CD14-positive monocyte (primary cell): ENCODE measurements around the gene COCH. TPM values are rescaled to one million over a fixed set of nuclear protein-coding genes. Genes with fewer than 3 reads are reported as not detected.
"Not testable (repeated sequence)": the region's sequence is repeated elsewhere in the genome, so short reads cannot be mapped to it uniquely, and the experiment has no call there.

Experiments
- DNase-seq, 3 donors: peaks; one replicate each; pipeline ENCODE4 v3.0.0-alpha.2; 2011 to 2022
- H2AFZ ChIP-seq: 2 replicates; pipeline ENCODE4 v1.6.0; 2012; ENCODE audit warnings: mild to moderate bottlenecking, low read depth, low read length, inconsistent platforms; ENCODE audit not compliant: insufficient read depth, poor library complexity, severe bottlenecking
- H3K27ac ChIP-seq, 2 donors: 1 replicate in 1 of 2; 2 replicates in 1 of 2; pipeline ENCODE4 v1.5.1; 2012 to 2013; ENCODE audit warnings: low read length in 2 of 2, control low read depth in 1 of 2, inconsistent platforms in 1 of 2, low read depth in 1 of 2, mild to moderate bottlenecking in 1 of 2
- H3K27me3 ChIP-seq, 2 donors: one replicate each; pipeline versions ENCODE4 v1.6.0 to v1.6.1; 2011 to 2013; ENCODE audit warnings: low read length in 2 of 2; ENCODE audit not compliant: control insufficient read depth in 2 of 2, insufficient read depth in 2 of 2
- H3K36me3 ChIP-seq, 2 donors: replicated peaks in 1 of 2; 1 replicate in 1 of 2; 2 replicates in 1 of 2; pipeline versions ENCODE4 v1.5.1 to v1.6.1; 2012 to 2013; ENCODE audit warnings: low read length in 2 of 2, control low read depth in 1 of 2, inconsistent platforms in 1 of 2, mild to moderate bottlenecking in 1 of 2; ENCODE audit not compliant: insufficient read depth in 2 of 2, control insufficient read depth in 1 of 2
- H3K4me1 ChIP-seq, 2 donors: 1 replicate in 1 of 2; 2 replicates in 1 of 2; pipeline versions ENCODE4 v1.5.1 to v1.6.1; 2012 to 2013; ENCODE audit warnings: low read length in 2 of 2, control low read depth in 1 of 2, inconsistent platforms in 1 of 2, mild to moderate bottlenecking in 1 of 2, moderate library complexity in 1 of 2; ENCODE audit not compliant: insufficient read depth in 2 of 2, control insufficient read depth in 1 of 2
- H3K4me2 ChIP-seq: replicated peaks from 2 replicates; pipeline ENCODE3; 2012; ENCODE audit warnings: low read length, moderate library complexity, mild to moderate bottlenecking; ENCODE audit not compliant: poor library complexity, severe bottlenecking; ENCODE audit errors: extremely low read depth
- H3K4me3 ChIP-seq, 3 experiments: fragments of 200-600 bp in 1 of 3; sonication (generic) in 1 of 3; replicated peaks in 1 of 3; 1 replicate in 2 of 3; 2 replicates in 1 of 3; pipeline ENCODE4 v1.5.1; 2011 to 2013; ENCODE audit warnings: low read length in 3 of 3, mild to moderate bottlenecking in 3 of 3, control low read depth in 2 of 3, low read depth in 2 of 3, inconsistent platforms in 1 of 3, moderate library complexity in 1 of 3
- H3K79me2 ChIP-seq: 2 replicates; pipeline ENCODE4 v1.6.0; 2012; ENCODE audit warnings: mild to moderate bottlenecking, control low read depth, inconsistent platforms, low read length, moderate library complexity; ENCODE audit not compliant: insufficient read depth
- H3K9ac ChIP-seq: 2 replicates; pipeline ENCODE4 v1.6.0; 2017; ENCODE audit warnings: low read length, mild to moderate bottlenecking; ENCODE audit not compliant: insufficient read depth, poor library complexity, severe bottlenecking
- H3K9me3 ChIP-seq, 2 donors: replicated peaks in 1 of 2; 1 replicate in 1 of 2; 2 replicates in 1 of 2; pipeline versions ENCODE4 v1.5.1 to v1.6.1; 2012 to 2013; ENCODE audit warnings: low read length in 2 of 2, control low read depth in 1 of 2; ENCODE audit not compliant: control insufficient read depth in 1 of 2, insufficient read depth in 1 of 2
- H4K20me1 ChIP-seq: 2 replicates; pipeline ENCODE4 v1.6.0; 2012; ENCODE audit warnings: mild to moderate bottlenecking, low read length, control low read depth, moderate library complexity; ENCODE audit not compliant: insufficient read depth
- H3K27ac Mint-ChIP-seq, 7 donors: one replicate each; pipeline ENCODE4 v1.8.0; 2020; ENCODE audit warnings: mild to moderate bottlenecking in 7 of 7, mixed read lengths in 7 of 7, moderate library complexity in 6 of 7, inconsistent platforms in 2 of 7
- H3K27me3 Mint-ChIP-seq, 3 donors: one replicate each; pipeline ENCODE4 v1.8.0; 2021 to 2022; ENCODE audit warnings: low read depth in 3 of 3, mild to moderate bottlenecking in 3 of 3, mixed read lengths in 3 of 3, moderate library complexity in 3 of 3, inconsistent platforms in 1 of 3
- H3K36me3 Mint-ChIP-seq, 2 donors: one replicate each; pipeline ENCODE4 v1.8.0; 2020; ENCODE audit warnings: mixed read lengths in 2 of 2, inconsistent platforms in 1 of 2, mild to moderate bottlenecking in 1 of 2
- H3K4me1 Mint-ChIP-seq: one replicate; pipeline ENCODE4 v1.8.0; 2020; ENCODE audit warnings: mild to moderate bottlenecking, mixed read lengths
- H3K4me3 Mint-ChIP-seq, 2 donors: one replicate each; pipeline ENCODE4 v1.8.0; 2020; ENCODE audit warnings: mild to moderate bottlenecking in 2 of 2, mixed read lengths in 2 of 2, moderate library complexity in 1 of 2
- H3K9me3 Mint-ChIP-seq, 7 donors: one replicate each; pipeline ENCODE4 v1.8.0; 2020 to 2022; ENCODE audit warnings: mixed read lengths in 7 of 7, mild to moderate bottlenecking in 6 of 7, moderate library complexity in 6 of 7, inconsistent platforms in 2 of 7
- CTCF ChIP-seq: fragments of 200-600 bp; IDR thresholded peaks from one replicate; pipeline ENCODE4 v1.8.0; 2022; ENCODE audit warnings: antibody characterized with exemption, mild to moderate bottlenecking
- WGBS: methylation state at CpG from one replicate; pipeline ENCODE4 v1.1.5; 2013; ENCODE audit warnings: missing lambda C conversion rate; ENCODE audit not compliant: insufficient coverage; 5-methylcytosine and 5-hydroxymethylcytosine counted together
- intact Hi-C, 2 donors: fragments of 100-400 bp; cut with micrococcal nuclease; formaldehyde crosslinking; loops; one replicate each; pipeline versions ENCODE4 v1.15.0 to v1.15.1; 2023
- polyA plus RNA-seq, 3 donors: library from polyadenylated mRNA; depleted of rRNA in 1 of 3; unstranded in 2 of 3; stranded (reverse) in 1 of 3; fragments of 300-500 nt in 2 of 3; fragments of >200 nt in 1 of 3; fragmentation: Illumina TruSeq in 2 of 3; gene quantifications; 1 replicate in 2 of 3; 2 replicates in 1 of 3; pipeline ENCODE4 v1.2.3, GENCODE V29; 2012 to 2021

The COCH gene
- polyA plus RNA-seq, 3 donors = 0.48 to 2.0 (median 0.87) TPM

GRCh38 chr14:30925254-30925653 lies 50.9 kb downstream of the COCH start:
- H3K79me2 ChIP-seq = no peaks in the 10 kb centered on the region
- H3K9me3 Mint-ChIP-seq = no peaks in the 10 kb centered on the region
- no peak for DNase-seq
- H3K27me3 ChIP-seq = no peaks in the 10 kb centered on the region
- H3K4me3 ChIP-seq = no peak overlapping the region
- H3K27ac ChIP-seq = no peak overlapping the region
- H3K4me3 Mint-ChIP-seq = no peak overlapping the region
- TF ChIP-seq CTCF = no peak
- intact Hi-C loops = no loop called here
- H3K36me3 Mint-ChIP-seq = peaks cover 22 to 31% of the 10 kb centered on the region in 2 donors
- no CpG with 5 or more reads among the region's 2 CpGs for WGBS
- H3K9ac ChIP-seq = no peak overlapping the region
- H3K27ac Mint-ChIP-seq = no peak overlapping the region
- H3K4me1 Mint-ChIP-seq = peaks cover 10% of the 10 kb centered on the region
- peaks cover 3% of the 10 kb centered on the region for H4K20me1 ChIP-seq
- H3K27me3 Mint-ChIP-seq = peaks cover 0 to 3% (median 0%) of the 10 kb centered on the region in 3 donors
- H2AFZ ChIP-seq = no peak overlapping the region
- peaks cover 8 to 34% of the 10 kb centered on the region in 2 donors for H3K36me3 ChIP-seq
- H3K9me3 ChIP-seq = no peaks in the 10 kb centered on the region
- no peak overlapping the region for H3K4me2 ChIP-seq
- H3K4me1 ChIP-seq = peaks cover 5 to 14% of the 10 kb centered on the region in 2 donors

DNA sequence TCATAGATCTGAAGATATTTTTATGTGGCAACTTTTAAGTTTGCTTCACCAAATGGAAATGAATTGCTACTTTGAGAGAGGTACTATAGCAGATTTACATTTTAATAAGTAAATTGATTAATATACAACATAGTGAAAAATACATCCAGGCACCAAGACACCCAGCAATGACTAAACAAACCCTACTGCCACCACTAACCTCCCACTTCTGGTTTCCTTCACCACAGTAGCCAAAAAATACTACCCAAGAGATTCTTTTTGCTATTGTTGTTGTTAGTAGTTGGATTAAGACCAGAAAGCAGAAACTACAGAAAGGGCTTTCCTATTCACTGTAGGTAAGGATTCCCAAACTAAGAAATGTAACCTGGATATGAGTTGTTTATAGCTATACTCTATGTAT lies 54.1 kb downstream of the COCH start:
- intact Hi-C loops = no loop called here
- peaks cover 29 to 31% of the 10 kb centered on the region in 2 donors for H3K36me3 Mint-ChIP-seq
- no peak overlapping the region for H3K27ac Mint-ChIP-seq
- Histone ChIP-seq H3K27ac (no peak overlapping the region), H3K4me1 (no peaks in the 10 kb centered on the region), H3K79me2 (no peaks in the 10 kb centered on the region), H3K36me3 (peaks cover 12 to 47% of the 10 kb centered on the region in 2 donors), H3K9ac (no peak overlapping the region), H2AFZ (no peak overlapping the region), H3K4me3 (no peak overlapping the region), H3K27me3 (no peaks in the 10 kb centered on the region), H4K20me1 (no peaks in the 10 kb centered on the region), H3K9me3 (no peaks in the 10 kb centered on the region), H3K4me2 (no peak overlapping the region)
- no peaks in the 10 kb centered on the region for H3K9me3 Mint-ChIP-seq
- no peaks in the 10 kb centered on the region for H3K4me1 Mint-ChIP-seq
- TF ChIP-seq CTCF = no peak
- no peaks in the 10 kb centered on the region for H3K27me3 Mint-ChIP-seq
- no peak overlapping the region for H3K4me3 Mint-ChIP-seq
- DNase-seq = no peak

DNA sequence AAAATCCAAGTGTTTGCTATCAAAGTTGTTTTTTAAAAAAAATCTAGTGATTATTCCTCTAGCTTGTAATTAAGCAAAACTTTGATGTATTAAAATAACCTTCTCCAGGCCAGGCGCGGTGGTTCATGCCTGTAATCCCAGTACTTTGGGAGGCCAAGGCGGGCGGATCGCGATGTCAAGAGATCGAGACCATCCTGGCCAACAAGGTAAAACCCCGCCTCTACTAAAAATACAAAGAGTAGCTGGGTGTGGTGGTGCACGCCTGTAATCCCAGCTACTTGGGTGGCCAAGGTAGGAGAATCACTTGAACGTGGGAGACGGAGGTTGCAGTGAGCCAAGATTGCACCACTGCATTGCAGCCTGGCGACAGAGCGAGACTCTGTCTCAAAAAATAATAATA lies 59.6 kb downstream of the COCH start:
- H3K4me3 Mint-ChIP-seq, H3K79me2 ChIP-seq, H3K9me3 Mint-ChIP-seq, H3K4me1 Mint-ChIP-seq, H3K27me3 Mint-ChIP-seq, H3K9ac ChIP-seq, H3K27me3 ChIP-seq, H3K4me3 ChIP-seq, H3K27ac Mint-ChIP-seq, H4K20me1 ChIP-seq, H3K4me2 ChIP-seq, intact Hi-C loops, H2AFZ ChIP-seq, H3K9me3 ChIP-seq, H3K4me1 ChIP-seq, DNase-seq, H3K27ac ChIP-seq: not testable (repeated sequence)
- 100% methylated on average over 7 of the region's 13 CpGs for WGBS
- H3K36me3 Mint-ChIP-seq = peaks cover 45 to 52% of the 10 kb centered on the region in 2 donors
- H3K36me3 ChIP-seq = peaks cover 38 to 71% of the 10 kb centered on the region in 2 donors
